Mucosa of rectum (tissue), 2 donors: ENCODE measurements around the gene TMEM26.

Experiments
- H3K27ac ChIP-seq, 2 donors: one replicate each; pipeline ENCODE4 v1.7.0; 2013; ENCODE audit warnings: inconsistent platforms in 2 of 2, low read depth in 2 of 2, low read length in 2 of 2
- H3K27me3 ChIP-seq, 2 donors: one replicate each; pipeline ENCODE4 v1.7.0; 2013; ENCODE audit warnings: low read length in 2 of 2; ENCODE audit not compliant: control insufficient read depth in 2 of 2, insufficient read depth in 2 of 2
- H3K36me3 ChIP-seq, 2 donors: one replicate each; pipeline ENCODE4 v1.7.0; 2013; ENCODE audit warnings: low read length in 2 of 2; ENCODE audit not compliant: control insufficient read depth in 2 of 2, insufficient read depth in 2 of 2
- H3K4me1 ChIP-seq, 2 donors: one replicate each; pipeline ENCODE4 v1.7.0; 2013; ENCODE audit warnings: low read length in 2 of 2, mild to moderate bottlenecking in 1 of 2; ENCODE audit not compliant: control insufficient read depth in 2 of 2, insufficient read depth in 2 of 2
- H3K4me3 ChIP-seq, 2 donors: one replicate each; pipeline ENCODE4 v1.7.0; 2013; ENCODE audit warnings: low read length in 2 of 2
- H3K9ac ChIP-seq, 2 donors: one replicate each; pipeline ENCODE4 v1.7.0; 2013; ENCODE audit warnings: low read length in 2 of 2, low read depth in 1 of 2, mild to moderate bottlenecking in 1 of 2
- H3K9me3 ChIP-seq, 2 donors: one replicate each; pipeline ENCODE4 v1.7.0; 2013; ENCODE audit warnings: low read length in 2 of 2; ENCODE audit not compliant: control insufficient read depth in 2 of 2
- donor health status: healthy.
- donor health status: Normal muscosa, but diverticular disease.

The TMEM26 gene

DNA sequence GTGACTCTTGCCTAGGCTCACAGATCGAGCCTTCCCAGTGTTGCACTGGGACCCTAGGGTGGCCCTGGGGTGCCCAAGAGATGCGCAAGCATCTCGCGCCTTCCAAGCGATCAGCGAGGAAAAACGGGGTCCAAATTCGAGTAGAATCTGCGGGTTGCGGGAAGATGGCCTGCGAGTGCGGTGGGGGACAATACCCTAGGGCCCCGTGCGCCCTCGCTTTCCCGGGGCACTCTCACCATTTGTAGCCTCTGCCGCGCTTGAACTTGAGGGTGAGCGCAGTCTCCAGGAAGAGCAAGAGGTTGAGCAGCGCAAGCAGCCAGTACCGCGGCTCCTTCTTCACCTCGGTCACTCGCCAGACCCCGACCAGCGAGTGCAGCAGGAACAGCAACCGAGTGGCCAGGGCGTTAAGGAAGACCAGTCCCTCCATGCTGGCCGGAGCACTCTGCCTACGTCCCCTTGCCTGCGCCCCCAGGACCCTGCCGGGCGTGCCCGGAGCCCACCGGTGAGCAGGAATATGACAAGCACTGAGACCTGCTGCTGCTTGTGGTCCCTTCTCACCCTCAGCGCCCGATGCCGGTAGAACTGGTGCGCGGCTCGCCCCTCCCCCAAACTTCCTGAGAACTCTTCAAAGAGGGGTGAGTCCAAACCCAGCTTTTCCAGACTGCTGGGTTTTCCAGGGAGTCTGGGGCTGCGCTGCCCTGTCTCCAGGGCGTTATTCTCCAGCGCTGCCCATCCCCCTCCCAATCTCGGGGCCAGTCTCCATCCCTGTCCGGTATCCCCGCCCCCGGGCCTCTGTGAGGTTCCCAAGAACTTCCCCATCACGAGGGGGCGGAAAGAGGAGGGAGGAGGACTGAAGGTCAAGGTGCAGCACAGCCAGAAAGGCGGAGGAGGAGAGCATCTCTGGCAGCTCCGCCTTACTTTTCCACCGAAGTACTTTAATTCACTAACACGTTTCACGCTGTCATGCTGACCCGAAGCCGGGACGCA, at the start of gene TMEM26:
Gene TMEM26, minus strand, starts transcription at position 727 of the 987 bp plus-strand sequence. Its CDS starts 300 bp downstream, at position 427.
- H3K27ac ChIP-seq: peak within 1 kb of the TSS in 1 of 2 donors; percentile 46
- peak within 1 kb of the TSS; percentile 17 to 24 for H3K9ac ChIP-seq

DNA sequence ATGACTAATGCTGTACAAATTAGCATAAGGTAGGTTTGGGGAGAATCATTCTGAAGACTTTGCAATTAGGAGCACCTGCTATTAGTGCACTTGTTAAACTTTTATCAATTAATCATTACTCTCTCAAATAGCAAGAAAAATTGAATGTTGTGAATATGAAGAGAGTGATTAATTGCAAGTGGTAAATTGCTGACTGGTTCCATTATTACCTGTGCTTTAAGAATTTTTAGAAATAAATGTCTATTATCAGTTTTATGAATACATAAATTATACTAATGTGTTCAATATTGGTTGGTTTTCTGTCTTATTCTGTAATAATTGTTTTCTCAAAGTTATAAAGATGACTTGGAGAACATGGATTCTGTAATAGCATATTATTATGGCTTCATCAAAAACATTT, 47.3 kb upstream of the TMEM26 start:
- no peak overlapping the region for H3K27ac ChIP-seq
- H3K9me3 ChIP-seq: no peaks in the 10 kb centered on the region
- no peak overlapping the region for H3K4me3 ChIP-seq
- H3K4me1 ChIP-seq: no peaks in the 10 kb centered on the region
- no peaks in the 10 kb centered on the region for H3K36me3 ChIP-seq
- no peaks in the 10 kb centered on the region for H3K27me3 ChIP-seq
- H3K9ac ChIP-seq: no peak overlapping the region

More for the DNA sequence above, at the start of gene TMEM26:
- no peaks in the 10 kb centered on the region for H3K9me3 ChIP-seq
- H3K4me3 ChIP-seq: peak within 1 kb of the TSS; percentile 63 to 76
- H3K36me3 ChIP-seq: no peaks in the 10 kb centered on the region
- H3K4me1 ChIP-seq: no peaks in the 10 kb centered on the region
- peaks cover 7% of the 10 kb centered on the region in 2 donors for H3K27me3 ChIP-seq

DNA sequence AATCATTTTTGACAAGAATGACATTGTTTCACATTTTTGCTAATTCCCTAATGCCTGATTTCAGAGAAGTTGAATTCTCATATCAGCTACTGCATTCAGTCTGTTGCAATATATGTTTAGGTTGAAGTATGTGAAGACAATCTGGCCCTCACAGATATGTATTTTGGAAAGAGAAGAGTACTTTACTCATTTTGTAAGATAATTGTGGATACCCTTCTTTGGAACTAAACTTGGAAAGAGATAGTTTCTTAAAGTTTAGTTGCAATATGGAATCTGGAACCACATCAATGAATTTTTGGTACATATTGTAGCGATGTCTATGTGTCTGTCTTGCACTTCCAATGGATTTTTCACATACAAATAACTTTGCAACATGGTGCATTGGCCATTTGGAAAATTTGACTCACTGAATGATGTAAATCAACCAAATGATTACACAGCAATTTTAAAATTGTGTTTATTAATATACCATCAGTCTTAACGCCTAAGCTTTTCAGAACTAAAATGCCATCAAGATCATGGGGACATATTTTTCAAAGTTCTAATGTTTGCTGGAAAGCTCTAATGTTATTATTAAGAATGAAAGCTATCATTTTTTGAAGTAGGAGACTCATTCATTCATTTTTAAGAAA, 39.3 kb upstream of the TMEM26 start:
- no peaks in the 10 kb centered on the region for H3K27me3 ChIP-seq
- H3K4me3 ChIP-seq: no peak overlapping the region
- H3K4me1 ChIP-seq: no peaks in the 10 kb centered on the region
- no peak overlapping the region for H3K27ac ChIP-seq
- no peaks in the 10 kb centered on the region for H3K36me3 ChIP-seq
- no peak overlapping the region for H3K9ac ChIP-seq
- no peaks in the 10 kb centered on the region for H3K9me3 ChIP-seq

DNA sequence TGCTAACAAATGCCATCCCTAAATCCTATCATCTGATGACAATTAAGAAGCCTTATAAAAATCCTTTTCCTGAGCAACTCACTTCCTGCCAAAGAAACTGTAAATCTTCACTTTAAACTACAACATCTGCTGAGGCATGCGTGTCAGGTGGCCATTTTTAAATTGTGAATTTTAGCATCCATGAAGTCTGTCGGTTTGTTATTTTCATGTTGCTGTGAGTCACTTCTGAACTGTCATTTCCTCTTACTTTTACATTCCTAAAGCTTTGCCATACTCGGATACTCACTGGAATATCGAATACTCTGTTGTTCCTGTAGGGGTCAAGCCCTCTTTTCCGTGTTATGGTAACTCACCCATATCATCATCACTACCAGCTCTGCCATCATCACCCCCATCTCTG, 34.3 kb upstream of the TMEM26 start:
- no peak overlapping the region for H3K27ac ChIP-seq
- no peaks in the 10 kb centered on the region for H3K36me3 ChIP-seq
- no peak overlapping the region for H3K9ac ChIP-seq
- H3K27me3 ChIP-seq: no peaks in the 10 kb centered on the region
- H3K4me3 ChIP-seq: no peak overlapping the region
- no peaks in the 10 kb centered on the region for H3K4me1 ChIP-seq
- H3K9me3 ChIP-seq: no peaks in the 10 kb centered on the region

DNA sequence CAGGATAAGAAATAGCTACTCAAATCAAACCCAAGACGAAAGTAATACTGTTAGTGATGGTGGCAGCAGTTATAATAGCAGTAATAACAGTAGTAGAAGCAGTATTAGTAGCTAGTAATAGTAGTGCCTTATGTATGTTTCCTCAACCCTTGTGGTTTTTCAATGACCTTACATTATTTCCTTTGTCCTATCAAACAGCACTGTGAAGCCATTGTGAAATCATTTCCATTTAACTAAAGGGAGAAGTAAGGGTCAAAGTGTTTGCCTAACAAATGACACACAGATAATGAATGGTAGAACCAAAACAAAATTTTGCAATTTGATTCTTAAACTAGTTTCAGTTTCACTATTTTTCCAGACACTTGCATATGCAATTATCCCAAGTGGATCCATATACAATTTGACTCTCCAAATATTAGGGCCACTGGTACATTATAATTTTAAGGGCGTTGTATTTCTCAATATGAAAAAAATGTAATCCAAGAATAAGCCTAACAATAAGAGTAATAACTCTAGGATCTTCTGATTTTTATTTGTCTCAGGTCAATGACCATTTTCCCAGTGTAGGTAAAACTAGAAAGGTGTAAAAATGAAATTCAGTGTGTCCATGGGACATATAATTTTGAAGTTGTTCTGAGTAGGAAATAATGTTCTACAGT, 33.7 kb upstream of the TMEM26 start:
- H3K36me3 ChIP-seq: no peaks in the 10 kb centered on the region
- H3K9ac ChIP-seq: no peak overlapping the region
- no peaks in the 10 kb centered on the region for H3K4me1 ChIP-seq
- no peak overlapping the region for H3K27ac ChIP-seq
- no peaks in the 10 kb centered on the region for H3K27me3 ChIP-seq
- H3K9me3 ChIP-seq: no peaks in the 10 kb centered on the region
- no peak overlapping the region for H3K4me3 ChIP-seq

DNA sequence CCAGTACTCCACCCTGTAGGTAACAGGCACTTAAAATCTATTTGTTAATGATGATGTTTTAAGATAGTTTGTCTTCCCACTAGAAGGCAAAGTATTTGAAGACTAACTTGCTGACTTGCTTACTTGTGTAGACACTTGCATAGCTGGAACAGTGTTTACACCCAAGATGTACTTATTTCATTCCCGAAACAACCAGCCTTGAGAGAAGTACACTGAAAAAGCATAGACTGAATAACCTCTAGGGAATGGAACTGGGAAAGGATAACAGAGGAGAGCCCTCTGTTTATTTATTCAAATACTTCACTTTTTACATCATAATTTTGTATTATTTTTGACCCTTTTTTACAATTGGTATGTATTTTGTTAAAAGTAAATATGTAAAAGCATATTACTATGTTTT, 33.1 kb upstream of the TMEM26 start:
- no peak overlapping the region for H3K4me3 ChIP-seq
- H3K36me3 ChIP-seq: no peaks in the 10 kb centered on the region
- no peaks in the 10 kb centered on the region for H3K27me3 ChIP-seq
- H3K9me3 ChIP-seq: no peaks in the 10 kb centered on the region
- no peak overlapping the region for H3K9ac ChIP-seq
- H3K27ac ChIP-seq: no peak overlapping the region
- no peaks in the 10 kb centered on the region for H3K4me1 ChIP-seq

DNA sequence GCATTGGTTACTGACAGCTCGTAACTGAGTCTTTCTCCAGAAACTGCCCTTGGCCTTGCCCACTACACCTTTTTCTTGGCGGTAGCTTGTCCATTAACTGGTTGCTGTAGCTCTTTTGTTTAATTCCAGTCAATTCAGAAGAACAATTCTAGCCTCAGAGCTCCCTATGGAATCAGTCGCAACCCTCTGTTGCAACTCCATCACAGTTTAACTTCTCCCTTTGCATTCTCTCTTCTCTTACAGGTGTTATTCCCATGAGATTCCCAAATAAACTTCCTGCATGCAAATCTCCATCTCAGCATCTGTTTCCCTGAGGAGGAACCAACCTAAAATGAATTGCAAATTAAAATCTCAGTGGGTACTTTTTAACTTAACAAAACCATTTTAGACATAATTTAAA, 28.4 kb upstream of the TMEM26 start:
- H3K9me3 ChIP-seq: no peaks in the 10 kb centered on the region
- H3K27ac ChIP-seq: no peak overlapping the region
- no peak overlapping the region for H3K9ac ChIP-seq

DNA sequence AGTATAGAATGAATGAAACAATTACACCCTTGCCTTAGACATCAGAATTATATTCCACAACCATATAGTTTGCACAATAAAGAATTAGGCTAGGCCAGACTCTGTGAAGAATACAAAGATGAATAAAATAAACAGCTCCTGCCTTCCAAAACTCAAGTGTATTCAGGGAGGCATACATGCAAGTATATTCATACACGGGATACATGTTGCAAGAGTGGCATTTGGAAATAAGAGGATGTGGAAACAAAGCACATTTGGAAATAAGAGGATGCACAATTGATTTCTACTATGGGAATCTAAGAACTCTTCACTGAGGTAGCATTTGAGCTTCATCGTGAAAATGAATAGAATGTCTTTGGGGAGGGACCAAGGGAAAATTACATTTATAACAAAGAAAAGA, 27.0 kb upstream of the TMEM26 start:
- no peaks in the 10 kb centered on the region for H3K36me3 ChIP-seq
- H3K4me3 ChIP-seq: no peak overlapping the region
- H3K9me3 ChIP-seq: no peaks in the 10 kb centered on the region
- no peak overlapping the region for H3K9ac ChIP-seq
- H3K27me3 ChIP-seq: no peaks in the 10 kb centered on the region
- no peaks in the 10 kb centered on the region for H3K4me1 ChIP-seq
- no peak overlapping the region for H3K27ac ChIP-seq

More for the DNA sequence above, 28.4 kb upstream of the TMEM26 start:
- Histone ChIP-seq H3K36me3 (no peaks in the 10 kb centered on the region), H3K4me3 (no peak overlapping the region), H3K27me3 (no peaks in the 10 kb centered on the region), H3K4me1 (no peaks in the 10 kb centered on the region)

DNA sequence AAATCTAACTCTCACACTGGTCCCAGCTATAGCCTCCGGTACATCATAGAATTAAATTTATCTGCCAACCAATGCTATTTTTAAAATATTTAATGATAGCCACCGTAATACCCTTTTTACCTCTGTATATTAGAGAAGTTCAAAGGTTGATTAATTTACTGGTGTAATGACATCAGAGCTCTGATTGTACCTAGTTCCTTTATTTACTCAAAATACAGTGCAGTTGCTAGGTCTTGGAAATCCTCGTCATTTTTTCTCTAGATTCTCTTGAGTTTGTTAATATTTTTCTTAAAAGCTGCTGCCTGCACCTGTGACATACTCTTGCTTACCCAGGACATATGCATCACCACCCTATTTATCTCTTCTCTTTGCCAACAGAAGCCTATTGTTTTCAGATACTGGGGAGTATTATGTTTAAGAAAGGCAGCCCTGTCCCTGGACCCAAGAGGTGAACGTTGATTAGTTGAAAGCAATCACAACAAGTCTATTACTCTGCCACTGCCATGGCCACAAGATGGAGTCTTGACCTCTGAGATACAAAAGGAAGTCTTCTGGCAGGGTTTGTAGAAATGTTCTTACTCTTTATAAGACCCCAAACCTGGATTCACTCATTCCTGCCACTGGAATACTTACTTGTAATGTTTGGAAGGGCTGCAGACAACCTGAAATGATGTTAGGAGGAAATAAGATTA, 25.6 kb upstream of the TMEM26 start:
- Histone ChIP-seq H3K36me3 (no peaks in the 10 kb centered on the region), H3K4me3 (no peak overlapping the region), H3K4me1 (no peaks in the 10 kb centered on the region), H3K9ac (no peak overlapping the region), H3K27me3 (no peaks in the 10 kb centered on the region), H3K27ac (no peak overlapping the region), H3K9me3 (no peaks in the 10 kb centered on the region)
